Smooth muscle cell (in vitro differentiated cells): ENCODE results near the gene CCDC169. TPM values are rescaled to one million over a fixed set of nuclear protein-coding genes. Genes with fewer than 3 reads are reported as not detected.

Experiments
- DNase-seq: peaks from one replicate; lab custom pipeline; 2025; ENCODE audit not compliant: unreplicated experiment; lab: John Stamatoyannopoulos, UW
- H2AFZ ChIP-seq: fragments of 200-600 bp; sonication (generic); 2 replicates; pipeline ENCODE4 v1.6.0; 2016; ENCODE audit warnings: antibody characterized with exemption, low read depth, mild to moderate bottlenecking
- H3F3A ChIP-seq: fragments of 200-600 bp; sonication (generic); 2 replicates; pipeline ENCODE4 v1.6.0; 2017; ENCODE audit warnings: antibody characterized with exemption, low read depth
- H3K27ac ChIP-seq: fragments of 200-600 bp; sonication (generic); 2 replicates; pipeline ENCODE4 v1.5.1; 2016; ENCODE audit warnings: low read depth, mild to moderate bottlenecking
- H3K27me3 ChIP-seq: fragments of 200-600 bp; sonication (generic); 2 replicates; pipeline ENCODE4 v1.6.1; 2016; ENCODE audit warnings: low read depth, mild to moderate bottlenecking
- H3K36me3 ChIP-seq: fragments of 200-600 bp; sonication (generic); 2 replicates; pipeline ENCODE4 v1.5.1; 2016; ENCODE audit warnings: low read depth
- H3K4me1 ChIP-seq: fragments of 200-600 bp; sonication (generic); 2 replicates; pipeline ENCODE4 v1.5.1; 2016; ENCODE audit warnings: low read depth
- H3K4me2 ChIP-seq: fragments of 200-600 bp; sonication (generic); 2 replicates; pipeline ENCODE4 v1.6.0; 2016; ENCODE audit warnings: mild to moderate bottlenecking
- H3K4me3 ChIP-seq: fragments of 200-600 bp; sonication (generic); 2 replicates; pipeline ENCODE4 v1.5.1; 2016; ENCODE audit warnings: mild to moderate bottlenecking
- H3K79me2 ChIP-seq: fragments of 200-600 bp; sonication (generic); 2 replicates; pipeline ENCODE4 v1.6.0; 2016; ENCODE audit warnings: low read depth, mild to moderate bottlenecking
- H3K9ac ChIP-seq: fragments of 200-600 bp; sonication (generic); 2 replicates; pipeline ENCODE4 v1.6.0; 2016; ENCODE audit warnings: low read depth
- H3K9me3 ChIP-seq: fragments of 200-600 bp; sonication (generic); replicated peaks from 2 replicates; pipeline ENCODE4 v1.5.1; 2016; ENCODE audit warnings: low read depth
- H4K20me1 ChIP-seq: fragments of 200-600 bp; sonication (generic); 2 replicates; pipeline ENCODE4 v1.6.0; 2016; ENCODE audit warnings: low read depth
- WGBS: methylation state at CpG from one replicate; pipeline ENCODE4 v1.1.7; 2016; ENCODE audit warnings: low lambda C conversion rate; 5-methylcytosine and 5-hydroxymethylcytosine counted together
- polyA plus RNA-seq: library from polyadenylated mRNA; unstranded; fragments of >200 nt; fragmentation: Nextera tagmentation; extraction: Ambion mirVana; gene quantifications from 2 replicates; pipeline ENCODE4 v1.2.1, GENCODE V29; 2016
- total RNA-seq: library from RNA; depleted of rRNA; stranded (reverse); fragments of >200 nt; gene quantifications from 2 replicates; pipeline ENCODE4 v1.2.3, GENCODE V29; 2014
- TF ChIP-seq, protein P1 (sequence below): fragments of 200-600 bp; sonication (generic); IDR thresholded peaks from 2 replicates; pipeline ENCODE4 v1.5.1; 2017; ENCODE audit warnings: borderline replicate concordance, mild to moderate bottlenecking, antibody characterized with exemption; ENCODE audit not compliant: insufficient read depth, poor library complexity, severe bottlenecking

The CCDC169 gene
- total and polyA plus RNA-seq, 2 experiments from 2014 or later: 1.1 to 1.5 TPM

DNA sequence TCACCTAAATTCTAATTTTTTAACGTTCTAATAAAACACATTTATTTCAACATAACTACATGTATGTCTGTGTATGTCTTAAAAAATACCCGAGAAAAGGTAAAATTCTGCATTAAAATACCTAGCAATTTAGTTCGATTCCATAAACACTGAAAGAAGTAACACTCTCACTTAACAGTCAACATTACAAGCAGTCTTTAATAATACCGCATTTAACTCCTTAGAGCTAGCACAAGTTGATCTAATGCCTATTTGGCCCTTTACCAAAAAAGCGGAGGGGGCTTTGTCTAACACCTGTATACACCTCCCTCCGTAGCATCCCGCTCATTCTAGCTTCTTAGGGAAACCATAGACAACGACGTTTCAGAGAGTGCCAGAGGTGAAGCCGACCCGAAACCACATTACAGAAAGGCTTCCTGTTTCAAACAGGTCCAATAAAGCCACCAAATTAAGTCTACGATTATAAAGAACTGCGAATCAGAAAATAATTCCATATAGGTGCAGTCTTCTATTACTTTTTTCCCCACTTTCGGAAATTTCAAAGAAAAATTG is 47.3 kb upstream of the CCDC169 start:
- H4K20me1 ChIP-seq: peaks cover 36% of the 10 kb centered on the region
- H3K27me3 ChIP-seq: no peaks in the 10 kb centered on the region
- H3K4me3 ChIP-seq: peak overlapping the region; percentile 71
- peaks cover 14% of the 10 kb centered on the region for H3K4me1 ChIP-seq
- peak overlapping the region; percentile 99 for H3K9ac ChIP-seq
- H2AFZ ChIP-seq: peak overlapping the region; percentile 36
- DNase-seq: no peak
- H3K4me2 ChIP-seq: peak overlapping the region; percentile 94
- H3K27ac ChIP-seq: peak overlapping the region; percentile 99
- no peaks in the 10 kb centered on the region for H3K36me3 ChIP-seq
- H3K9me3 ChIP-seq: no peaks in the 10 kb centered on the region
- no peaks in the 10 kb centered on the region for H3F3A ChIP-seq
- H3K79me2 ChIP-seq: peaks cover 54% of the 10 kb centered on the region
- WGBS: 5% methylated on average over 14 of the region's 14 CpGs
- TF ChIP-seq, protein P1, sequence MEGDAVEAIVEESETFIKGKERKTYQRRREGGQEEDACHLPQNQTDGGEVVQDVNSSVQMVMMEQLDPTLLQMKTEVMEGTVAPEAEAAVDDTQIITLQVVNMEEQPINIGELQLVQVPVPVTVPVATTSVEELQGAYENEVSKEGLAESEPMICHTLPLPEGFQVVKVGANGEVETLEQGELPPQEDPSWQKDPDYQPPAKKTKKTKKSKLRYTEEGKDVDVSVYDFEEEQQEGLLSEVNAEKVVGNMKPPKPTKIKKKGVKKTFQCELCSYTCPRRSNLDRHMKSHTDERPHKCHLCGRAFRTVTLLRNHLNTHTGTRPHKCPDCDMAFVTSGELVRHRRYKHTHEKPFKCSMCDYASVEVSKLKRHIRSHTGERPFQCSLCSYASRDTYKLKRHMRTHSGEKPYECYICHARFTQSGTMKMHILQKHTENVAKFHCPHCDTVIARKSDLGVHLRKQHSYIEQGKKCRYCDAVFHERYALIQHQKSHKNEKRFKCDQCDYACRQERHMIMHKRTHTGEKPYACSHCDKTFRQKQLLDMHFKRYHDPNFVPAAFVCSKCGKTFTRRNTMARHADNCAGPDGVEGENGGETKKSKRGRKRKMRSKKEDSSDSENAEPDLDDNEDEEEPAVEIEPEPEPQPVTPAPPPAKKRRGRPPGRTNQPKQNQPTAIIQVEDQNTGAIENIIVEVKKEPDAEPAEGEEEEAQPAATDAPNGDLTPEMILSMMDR: no peak

DNA sequence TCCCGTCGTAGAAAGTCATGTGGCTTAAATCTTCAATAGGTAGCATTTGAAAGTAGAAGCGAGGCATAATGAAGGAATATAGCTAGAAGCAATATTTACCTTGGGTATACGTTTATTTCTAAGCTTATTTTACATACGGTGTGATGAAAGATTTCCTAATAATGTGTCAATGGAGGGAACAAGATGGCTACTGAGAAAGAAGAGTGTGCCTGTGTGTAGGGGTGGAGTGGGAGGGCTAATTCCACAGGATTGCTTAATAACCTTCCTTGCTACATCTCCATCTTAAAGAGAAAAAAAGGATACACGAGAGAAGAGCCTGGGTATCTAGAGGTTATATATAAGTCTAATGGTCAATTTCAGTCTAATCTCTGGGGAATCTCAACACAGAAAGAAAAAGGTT is 46.6 kb upstream of the CCDC169 start:
- TF ChIP-seq, protein P1: no peak
- H3K9ac ChIP-seq: peak overlapping the region; percentile 99
- no peak for DNase-seq
- peaks cover 14% of the 10 kb centered on the region for H3K4me1 ChIP-seq
- no peaks in the 10 kb centered on the region for H3K36me3 ChIP-seq
- peak overlapping the region; percentile 99 for H3K27ac ChIP-seq
- no peaks in the 10 kb centered on the region for H3K27me3 ChIP-seq
- peak overlapping the region; percentile 71 for H3K4me3 ChIP-seq
- H2AFZ ChIP-seq: no peak overlapping the region
- 59% methylated on average over 6 of the region's 6 CpGs for WGBS
- peaks cover 62% of the 10 kb centered on the region for H3K79me2 ChIP-seq
- peaks cover 44% of the 10 kb centered on the region for H4K20me1 ChIP-seq
- no peaks in the 10 kb centered on the region for H3F3A ChIP-seq
- no peaks in the 10 kb centered on the region for H3K9me3 ChIP-seq
- peak overlapping the region; percentile 94 for H3K4me2 ChIP-seq

DNA sequence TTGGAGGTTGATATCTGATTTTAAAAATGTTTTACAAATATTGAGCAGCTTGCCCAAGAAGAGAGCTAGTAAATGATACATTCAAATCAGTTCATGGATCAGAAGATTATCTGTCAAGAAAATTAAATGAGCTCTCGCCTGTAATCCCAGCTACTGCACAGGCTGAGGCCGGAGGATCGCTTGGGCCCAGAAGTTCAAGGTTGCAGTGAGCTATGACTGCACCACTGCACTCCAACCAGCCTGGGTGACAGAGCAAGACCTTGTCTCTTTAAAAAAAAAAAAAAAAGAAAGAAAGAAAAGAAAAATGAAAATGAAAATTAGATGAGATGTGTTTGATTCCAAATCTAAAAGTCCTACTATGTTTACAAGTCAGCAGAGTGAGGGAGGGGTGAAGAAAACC is 46.2 kb upstream of the CCDC169 start:
- Histone ChIP-seq H3K9me3 (no peaks in the 10 kb centered on the region), H3K4me1 (peaks cover 14% of the 10 kb centered on the region), H3K36me3 (no peaks in the 10 kb centered on the region), H3K4me2 (peak overlapping the region; percentile 94), H3K9ac (no peak overlapping the region), H3K27me3 (no peaks in the 10 kb centered on the region), H4K20me1 (peaks cover 48% of the 10 kb centered on the region), H3K4me3 (peak overlapping the region; percentile 71), H3K27ac (peak overlapping the region; percentile 99), H2AFZ (no peak overlapping the region), H3F3A (no peaks in the 10 kb centered on the region), H3K79me2 (peaks cover 66% of the 10 kb centered on the region)
- TF ChIP-seq, protein P1: no peak
- WGBS: 83% methylated on average over 3 of the region's 3 CpGs
- no peak for DNase-seq

DNA sequence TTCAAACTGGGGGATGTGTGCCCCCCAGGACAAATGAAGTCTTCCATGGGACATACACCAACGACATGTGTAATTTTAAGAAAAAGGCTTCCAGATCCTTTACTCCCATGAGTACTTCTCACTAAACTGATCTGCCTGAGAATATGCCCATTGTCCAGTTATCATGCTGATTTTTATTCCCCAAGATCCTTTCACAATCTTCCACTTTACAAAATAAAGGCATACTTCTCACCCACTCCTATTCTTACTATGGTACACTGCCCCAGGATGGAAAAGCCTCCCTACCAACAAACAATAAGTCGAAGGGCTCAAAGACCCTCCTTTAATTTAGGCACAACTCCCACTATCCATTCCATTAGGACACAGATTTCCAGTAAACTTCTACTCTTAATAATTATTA is 45.1 kb upstream of the CCDC169 start:
- Histone ChIP-seq H3K4me1 (peaks cover 21% of the 10 kb centered on the region), H3K79me2 (peaks cover 76% of the 10 kb centered on the region), H3K36me3 (no peaks in the 10 kb centered on the region), H3K4me3 (no peak overlapping the region), H3K9ac (no peak overlapping the region), H3K4me2 (no peak overlapping the region), H3K27ac (no peak overlapping the region), H3K27me3 (no peaks in the 10 kb centered on the region), H4K20me1 (peaks cover 58% of the 10 kb centered on the region), H3F3A (no peaks in the 10 kb centered on the region), H3K9me3 (no peaks in the 10 kb centered on the region), H2AFZ (no peak overlapping the region)
- TF ChIP-seq, protein P1: no peak
- 91% methylated on average over 2 of the region's 2 CpGs for WGBS
- DNase-seq: no peak
